Parathyroid adenoma (tissue), 2 donors: ENCODE measurements around the gene SELENOF.

ENCODE experiments used
- H2AFZ ChIP-seq: fragments of 300-600 bp; sonication (generic); one replicate; pipeline ENCODE4 v1.7.0; 2017; ENCODE audit warnings: antibody characterized with exemption, mild to moderate bottlenecking
- H3K27ac ChIP-seq: fragments of 300-600 bp; sonication (generic); one replicate; pipeline ENCODE4 v1.7.0; 2017
- H3K27me3 ChIP-seq: fragments of 300-600 bp; sonication (generic); one replicate; pipeline ENCODE4 v1.7.0; 2017; ENCODE audit warnings: low read length; ENCODE audit not compliant: control insufficient read depth, insufficient read depth
- H3K36me3 ChIP-seq: fragments of 300-600 bp; sonication (generic); one replicate; pipeline ENCODE4 v1.7.0; 2017; ENCODE audit warnings: low read length; ENCODE audit not compliant: control insufficient read depth, insufficient read depth
- H3K4me1 ChIP-seq: fragments of 300-600 bp; sonication (generic); one replicate; pipeline ENCODE4 v1.7.0; 2017; ENCODE audit warnings: control low read depth
- H3K4me2 ChIP-seq: fragments of 300-600 bp; sonication (generic); one replicate; pipeline ENCODE4 v1.7.0; 2017; ENCODE audit warnings: low read length
- H3K4me3 ChIP-seq: fragments of 300-600 bp; sonication (generic); one replicate; pipeline ENCODE4 v1.7.0; 2017; ENCODE audit warnings: low read depth, low read length
- H3K79me2 ChIP-seq: fragments of 300-600 bp; sonication (generic); one replicate; pipeline ENCODE4 v1.7.0; 2017; ENCODE audit warnings: control low read depth
- H3K9ac ChIP-seq: fragments of 300-600 bp; sonication (generic); one replicate; pipeline ENCODE4 v1.7.0; 2017; ENCODE audit warnings: mild to moderate bottlenecking
- H3K9me3 ChIP-seq: fragments of 300-600 bp; sonication (generic); one replicate; pipeline ENCODE4 v1.7.0; 2017; ENCODE audit warnings: low read length; ENCODE audit not compliant: control insufficient read depth
- TF ChIP-seq, protein P1 (sequence below): fragments of 300-600 bp; sonication (generic); IDR thresholded peaks from one replicate; pipeline ENCODE4 v1.7.0; 2017; ENCODE audit warnings: antibody characterized with exemption, mild to moderate bottlenecking
- donor health status: primary hyperparathyroidism.

SELENOF gene

DNA sequence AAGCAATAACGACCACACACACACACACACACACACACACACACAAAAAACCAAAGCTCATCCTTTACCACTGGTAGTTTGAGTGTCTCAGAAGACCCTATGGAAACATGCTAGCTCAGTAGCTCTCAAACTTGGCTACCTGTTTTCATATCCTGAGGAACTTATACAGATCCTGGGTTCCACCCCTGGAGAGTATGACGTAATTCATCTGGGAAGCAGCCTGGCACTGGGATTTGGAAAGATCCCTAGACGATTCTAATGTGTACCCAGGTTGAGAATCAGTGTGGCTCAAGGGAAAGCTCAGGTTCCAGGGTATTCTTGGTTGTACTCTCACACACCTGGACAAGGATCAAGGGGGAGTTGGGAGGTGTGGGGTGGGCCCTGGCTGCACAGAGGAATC is 85.9 kb downstream of the SELENOF start:
- Histone ChIP-seq H3K27me3 (no peaks in the 10 kb centered on the region), H3K36me3 (no peaks in the 10 kb centered on the region), H2AFZ (no peak overlapping the region), H3K4me3 (no peak overlapping the region), H3K27ac (no peak overlapping the region), H3K9me3 (no peaks in the 10 kb centered on the region), H3K9ac (no peak overlapping the region), H3K79me2 (no peaks in the 10 kb centered on the region), H3K4me2 (no peak overlapping the region), H3K4me1 (no peaks in the 10 kb centered on the region)
- TF ChIP-seq, protein P1, sequence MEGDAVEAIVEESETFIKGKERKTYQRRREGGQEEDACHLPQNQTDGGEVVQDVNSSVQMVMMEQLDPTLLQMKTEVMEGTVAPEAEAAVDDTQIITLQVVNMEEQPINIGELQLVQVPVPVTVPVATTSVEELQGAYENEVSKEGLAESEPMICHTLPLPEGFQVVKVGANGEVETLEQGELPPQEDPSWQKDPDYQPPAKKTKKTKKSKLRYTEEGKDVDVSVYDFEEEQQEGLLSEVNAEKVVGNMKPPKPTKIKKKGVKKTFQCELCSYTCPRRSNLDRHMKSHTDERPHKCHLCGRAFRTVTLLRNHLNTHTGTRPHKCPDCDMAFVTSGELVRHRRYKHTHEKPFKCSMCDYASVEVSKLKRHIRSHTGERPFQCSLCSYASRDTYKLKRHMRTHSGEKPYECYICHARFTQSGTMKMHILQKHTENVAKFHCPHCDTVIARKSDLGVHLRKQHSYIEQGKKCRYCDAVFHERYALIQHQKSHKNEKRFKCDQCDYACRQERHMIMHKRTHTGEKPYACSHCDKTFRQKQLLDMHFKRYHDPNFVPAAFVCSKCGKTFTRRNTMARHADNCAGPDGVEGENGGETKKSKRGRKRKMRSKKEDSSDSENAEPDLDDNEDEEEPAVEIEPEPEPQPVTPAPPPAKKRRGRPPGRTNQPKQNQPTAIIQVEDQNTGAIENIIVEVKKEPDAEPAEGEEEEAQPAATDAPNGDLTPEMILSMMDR, result no peak

- H3K9ac ChIP-seq, result no peak overlapping the region
- no peaks in the 10 kb centered on the region for H3K36me3 ChIP-seq
- no peaks in the 10 kb centered on the region for H3K4me1 ChIP-seq
- H2AFZ ChIP-seq, result no peak overlapping the region
- no peak overlapping the region for H3K4me2 ChIP-seq
- H3K4me3 ChIP-seq, result no peak overlapping the region
- no peaks in the 10 kb centered on the region for H3K9me3 ChIP-seq
- H3K79me2 ChIP-seq, result no peaks in the 10 kb centered on the region
- H3K27ac ChIP-seq, result no peak overlapping the region
- TF ChIP-seq, protein P1, result no peak
- H3K27me3 ChIP-seq, result no peaks in the 10 kb centered on the region
Observed at GRCh38 chr1:86826856-86827255, 87.1 kb downstream of the SELENOF start.

DNA sequence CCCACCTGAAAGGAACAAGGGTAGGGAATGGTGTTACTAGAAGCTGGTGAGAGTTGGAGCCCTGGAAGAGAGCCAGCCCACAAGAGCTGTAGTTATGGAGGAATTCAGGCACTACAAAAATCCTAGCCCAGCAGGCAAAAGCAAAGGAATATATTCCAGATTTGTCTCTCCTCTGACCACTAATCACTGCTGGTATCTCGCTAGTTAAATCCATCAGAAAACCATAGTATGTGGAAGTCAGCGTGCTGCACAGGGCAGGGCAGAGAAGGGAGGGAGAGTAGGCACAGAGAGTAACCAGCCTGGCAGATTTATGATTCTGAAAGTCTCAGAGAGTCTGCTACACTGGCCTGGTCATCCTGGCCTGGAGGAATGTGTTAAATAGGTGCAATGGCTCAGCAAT is 88.6 kb downstream of the SELENOF start:
- Histone ChIP-seq H2AFZ (no peak overlapping the region), H3K9ac (no peak overlapping the region), H3K9me3 (no peaks in the 10 kb centered on the region), H3K4me2 (no peak overlapping the region), H3K4me3 (no peak overlapping the region), H3K36me3 (no peaks in the 10 kb centered on the region), H3K79me2 (no peaks in the 10 kb centered on the region), H3K27me3 (no peaks in the 10 kb centered on the region), H3K4me1 (no peaks in the 10 kb centered on the region), H3K27ac (no peak overlapping the region)
- TF ChIP-seq, protein P1, result no peak

DNA sequence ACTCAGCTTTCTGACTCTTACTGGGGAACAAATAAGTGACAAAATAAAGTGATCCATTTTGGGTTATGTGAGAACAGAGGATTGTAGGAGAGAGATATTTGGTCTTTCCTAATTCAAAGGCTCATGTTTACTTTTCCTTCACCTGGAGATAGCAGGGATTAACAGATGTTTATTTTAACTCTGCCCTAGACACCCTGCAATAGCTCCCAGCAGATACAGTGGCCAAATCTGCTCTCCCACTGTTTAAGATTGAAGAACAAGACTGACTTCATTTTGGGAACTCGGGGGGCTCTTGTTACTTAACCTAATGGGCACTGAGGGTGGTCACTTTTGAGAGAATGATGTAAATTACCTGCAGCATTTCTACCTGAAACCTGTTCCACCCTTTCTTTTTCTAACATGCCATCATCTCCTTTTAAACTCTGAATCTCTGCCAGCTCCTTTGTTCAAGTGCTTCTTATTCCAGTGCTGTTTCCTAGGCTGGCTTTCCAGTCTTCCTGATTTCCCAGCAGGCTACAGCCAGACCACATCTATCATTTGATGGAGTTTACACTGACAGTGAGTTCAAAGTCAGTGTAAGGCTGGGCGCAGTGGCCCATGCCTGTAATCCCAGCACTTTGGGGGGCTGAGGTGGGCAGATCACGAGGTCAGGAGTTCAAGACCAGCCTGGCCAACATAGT is 90.0 kb downstream of the SELENOF start:
- Histone ChIP-seq H3K4me1 (no peaks in the 10 kb centered on the region), H3K36me3 (no peaks in the 10 kb centered on the region), H3K27ac (no peak overlapping the region), H2AFZ (no peak overlapping the region), H3K9ac (no peak overlapping the region), H3K4me2 (no peak overlapping the region), H3K9me3 (no peaks in the 10 kb centered on the region), H3K4me3 (no peak overlapping the region), H3K27me3 (no peaks in the 10 kb centered on the region), H3K79me2 (no peaks in the 10 kb centered on the region)
- TF ChIP-seq, protein P1, result no peak

DNA sequence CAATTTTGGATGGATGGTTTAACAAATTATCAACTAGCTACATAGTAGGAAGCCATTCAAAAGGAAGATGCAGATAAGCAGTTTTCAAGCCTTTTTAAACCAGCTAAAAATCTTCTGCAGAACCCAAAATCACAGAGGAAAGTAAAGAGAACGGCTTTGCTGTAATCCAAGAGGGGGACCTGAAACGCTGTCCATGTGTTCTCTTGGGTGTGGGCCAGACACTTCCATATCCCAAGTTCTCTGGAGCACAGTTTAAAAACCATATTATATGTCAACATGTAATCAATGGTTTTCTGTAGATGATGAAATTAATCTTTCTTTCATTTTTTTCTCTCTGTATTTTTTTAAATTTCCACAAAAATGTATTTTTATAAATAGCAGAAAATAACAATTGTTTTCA is 90.5 kb downstream of the SELENOF start:
- TF ChIP-seq, protein P1, result no peak

More for the DNA sequence above, 90.5 kb downstream of the SELENOF start:
- no peaks in the 10 kb centered on the region for H3K4me1 ChIP-seq
- H3K9ac ChIP-seq, result no peak overlapping the region
- no peaks in the 10 kb centered on the region for H3K79me2 ChIP-seq
- H3K4me2 ChIP-seq, result no peak overlapping the region
- no peaks in the 10 kb centered on the region for H3K27me3 ChIP-seq
- no peak overlapping the region for H2AFZ ChIP-seq
- no peaks in the 10 kb centered on the region for H3K36me3 ChIP-seq
- H3K4me3 ChIP-seq, result no peak overlapping the region
- no peak overlapping the region for H3K27ac ChIP-seq
- no peaks in the 10 kb centered on the region for H3K9me3 ChIP-seq
